ENCODE results near the gene RBBP7.

DNA sequence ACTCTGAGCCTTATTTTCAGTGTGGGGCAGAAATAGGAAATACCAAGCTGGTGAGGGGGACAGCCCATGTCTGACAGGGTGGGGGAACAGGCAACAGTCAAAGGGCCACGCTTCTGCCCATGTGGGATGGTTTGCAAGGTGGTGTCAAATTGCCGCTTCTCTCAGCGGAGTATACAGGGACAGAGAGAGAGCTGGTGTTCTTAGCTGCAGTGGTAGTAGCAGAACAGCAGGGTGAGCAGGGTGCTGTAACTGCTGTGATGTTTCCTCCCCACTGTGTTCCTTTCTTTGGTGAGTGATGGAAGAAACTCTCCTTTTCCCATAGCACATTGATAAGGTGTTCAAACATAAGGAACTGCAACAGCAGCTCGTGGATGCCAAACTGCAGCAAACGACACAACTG lies 37.9 kb downstream of the RBBP7 start:
- no peak for TF ChIP-seq POLR2AphosphoS5 (IDR thresholded peaks at IDR 0.05; ENCODE audit: low read depth, low read length)
- TF ChIP-seq, protein P1, sequence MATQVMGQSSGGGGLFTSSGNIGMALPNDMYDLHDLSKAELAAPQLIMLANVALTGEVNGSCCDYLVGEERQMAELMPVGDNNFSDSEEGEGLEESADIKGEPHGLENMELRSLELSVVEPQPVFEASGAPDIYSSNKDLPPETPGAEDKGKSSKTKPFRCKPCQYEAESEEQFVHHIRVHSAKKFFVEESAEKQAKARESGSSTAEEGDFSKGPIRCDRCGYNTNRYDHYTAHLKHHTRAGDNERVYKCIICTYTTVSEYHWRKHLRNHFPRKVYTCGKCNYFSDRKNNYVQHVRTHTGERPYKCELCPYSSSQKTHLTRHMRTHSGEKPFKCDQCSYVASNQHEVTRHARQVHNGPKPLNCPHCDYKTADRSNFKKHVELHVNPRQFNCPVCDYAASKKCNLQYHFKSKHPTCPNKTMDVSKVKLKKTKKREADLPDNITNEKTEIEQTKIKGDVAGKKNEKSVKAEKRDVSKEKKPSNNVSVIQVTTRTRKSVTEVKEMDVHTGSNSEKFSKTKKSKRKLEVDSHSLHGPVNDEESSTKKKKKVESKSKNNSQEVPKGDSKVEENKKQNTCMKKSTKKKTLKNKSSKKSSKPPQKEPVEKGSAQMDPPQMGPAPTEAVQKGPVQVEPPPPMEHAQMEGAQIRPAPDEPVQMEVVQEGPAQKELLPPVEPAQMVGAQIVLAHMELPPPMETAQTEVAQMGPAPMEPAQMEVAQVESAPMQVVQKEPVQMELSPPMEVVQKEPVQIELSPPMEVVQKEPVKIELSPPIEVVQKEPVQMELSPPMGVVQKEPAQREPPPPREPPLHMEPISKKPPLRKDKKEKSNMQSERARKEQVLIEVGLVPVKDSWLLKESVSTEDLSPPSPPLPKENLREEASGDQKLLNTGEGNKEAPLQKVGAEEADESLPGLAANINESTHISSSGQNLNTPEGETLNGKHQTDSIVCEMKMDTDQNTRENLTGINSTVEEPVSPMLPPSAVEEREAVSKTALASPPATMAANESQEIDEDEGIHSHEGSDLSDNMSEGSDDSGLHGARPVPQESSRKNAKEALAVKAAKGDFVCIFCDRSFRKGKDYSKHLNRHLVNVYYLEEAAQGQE (IDR thresholded peaks at IDR 0.05; ENCODE audit: insufficient read depth in 1 of 2, low read depth in 2 of 2, low read length in 2 of 2) = no peak
